K562 (cell line): ENCODE results near the gene DCDC2. TPM values are rescaled to one million over a fixed set of nuclear protein-coding genes. Genes with fewer than 3 reads are reported as not detected.
A peak's percentile ranks its signal among the peaks of the same experiment; 100 is the strongest.

Experiments
- ATAC-seq: fragments of 200-7000 bp; cut with Tn5 transposase; 3 replicates; pipeline ENCODE4 v1.9.1; 2020; ENCODE audit warnings: moderate library complexity
- BruUV-seq: library from RNA; stranded (reverse); fragments of 400-500 nt; replicated peaks from 2 replicates; lab custom pipeline; 2021; lab: Mats Ljungman, UMichigan
- CTCF ChIA-PET: fragments of 300-600 bp; formaldehyde crosslinking; extraction: SDS; loops from one replicate; lab custom pipeline; 2021; ENCODE audit warnings: low intra/inter-chr PET ratio; lab: Yijun Ruan, JAX
- POLR2A ChIA-PET: fragments of 300-600, 350-650 bp; sonication (Branson Sonifier 250); formaldehyde crosslinking; extraction: SDS; loops from one replicate; lab custom pipeline; 2021; ENCODE audit warnings: antibody characterized with exemption, inconsistent platforms; lab: Yijun Ruan, JAX
- DNase-seq, 4 experiments: peaks; one replicate each; pipeline versions ENCODE4 v3.0.0 to v3.0.0-alpha.2; 2011 to 2018; ENCODE audit warnings: low spot score in 3 of 4, mixed read lengths in 3 of 4; ENCODE audit errors: extremely low read depth in 1 of 4
- FAIRE-seq: peaks from 2 replicates; lab custom pipeline; 2011; peaks lifted over from hg19 to GRCh38; lab: Jason Lieb, UNC
- H2AFZ ChIP-seq: 2 replicates; pipeline ENCODE4 v1.6.0; 2011; ENCODE audit warnings: low read depth, low read length, control low read depth, inconsistent platforms
- H3K27ac ChIP-seq: fragments of 200-600 bp; 3 replicates; pipeline ENCODE4 v1.8.0; 2011; ENCODE audit warnings: low read depth, mild to moderate bottlenecking, control low read depth, inconsistent platforms, low read length, moderate library complexity, mixed read lengths; ENCODE audit errors: extremely low read depth
- H3K27me3 ChIP-seq, 2 experiments: fragments of 300-600 bp in 1 of 2; 2 replicates in 1 of 2; 3 replicates in 1 of 2; pipeline versions ENCODE4 v1.6.0 to v1.8.0; 2011; ENCODE audit warnings: inconsistent platforms in 2 of 2, low read length in 2 of 2, mild to moderate bottlenecking in 1 of 2, mixed read lengths in 1 of 2, moderate library complexity in 1 of 2; ENCODE audit not compliant: control insufficient read depth in 2 of 2, insufficient read depth in 2 of 2
- H3K36me3 ChIP-seq: fragments of 300-600 bp; 3 replicates; pipeline ENCODE4 v1.8.0; 2011; ENCODE audit warnings: mild to moderate bottlenecking, low read length, inconsistent platforms; ENCODE audit not compliant: control insufficient read depth, insufficient read depth
- H3K4me1 ChIP-seq, 2 experiments: fragments of 200-600 bp in 1 of 2; replicated peaks in 1 of 2; 2 replicates in 1 of 2; 3 replicates in 1 of 2; pipeline versions ENCODE4 v1.5.1 to v1.8.0; 2011; ENCODE audit warnings: inconsistent platforms in 2 of 2, low read length in 2 of 2, mild to moderate bottlenecking in 1 of 2, mixed read lengths in 1 of 2, moderate library complexity in 1 of 2; ENCODE audit not compliant: control insufficient read depth in 2 of 2, insufficient read depth in 2 of 2
- H3K4me2 ChIP-seq: 2 replicates; pipeline ENCODE4 v1.6.1; 2011; ENCODE audit warnings: low read length, control low read depth, inconsistent platforms, mixed read lengths; ENCODE audit not compliant: insufficient read depth
- H3K4me3 ChIP-seq: fragments of 200-600 bp; sonication (generic), shearing (Covaris generic); 2 replicates; pipeline ENCODE4 v1.5.1; 2016; ENCODE audit warnings: control low read depth, inconsistent platforms
- H3K79me2 ChIP-seq: fragments of 200-600 bp; 3 replicates; pipeline ENCODE4 v1.8.0; 2011; ENCODE audit warnings: low read length, inconsistent platforms; ENCODE audit not compliant: control insufficient read depth, insufficient read depth
- H3K9ac ChIP-seq, 2 experiments: 2 replicates each; pipeline versions ENCODE4 v1.6.0 to v1.6.1; 2011; ENCODE audit warnings: low read depth in 2 of 2, low read length in 2 of 2, control low read depth in 1 of 2, inconsistent platforms in 1 of 2, mild to moderate bottlenecking in 1 of 2, mixed read lengths in 1 of 2; ENCODE audit not compliant: insufficient read depth in 1 of 2
- H3K9me1 ChIP-seq: one replicate; pipeline ENCODE4 v1.6.0; 2011; ENCODE audit warnings: inconsistent platforms, mild to moderate bottlenecking, low read length, moderate library complexity; ENCODE audit not compliant: control insufficient read depth, insufficient read depth
- H3K9me3 ChIP-seq: replicated peaks from 2 replicates; pipeline ENCODE4 v1.5.1; 2011; ENCODE audit warnings: low read depth, low read length, inconsistent platforms; ENCODE audit not compliant: control insufficient read depth, insufficient read depth
- H4K20me1 ChIP-seq: replicated peaks from 2 replicates; pipeline ENCODE4 v1.6.1; 2011; ENCODE audit warnings: low read length, inconsistent platforms, mixed read lengths; ENCODE audit not compliant: control insufficient read depth, insufficient read depth
- ARHGAP35 ChIP-seq: fragments of 450-650 bp; IDR thresholded peaks from 2 replicates; pipeline ENCODE4 v1.6.1; 2018; ENCODE audit not compliant: partially characterized antibody
- BCOR ChIP-seq: fragments of 450-650 bp; IDR thresholded peaks from 2 replicates; pipeline ENCODE4 v1.6.1; 2016
- BRCA1 ChIP-seq, 2 experiments: fragments of 450-650 bp in 1 of 2; sonication (generic) in 1 of 2; formaldehyde crosslinking in 1 of 2; IDR thresholded peaks; 2 replicates each; pipeline versions ENCODE4 v1.5.0 to v1.6.1; 2017 to 2020; ENCODE audit warnings: mild to moderate bottlenecking in 1 of 2, missing genetic modification reagents in 1 of 2
- CBFA2T2 ChIP-seq: fragments of 450-650 bp; conservative IDR thresholded peaks from 2 replicates; pipeline ENCODE4 v1.6.1; 2017; ENCODE audit warnings: mild to moderate bottlenecking
- CBX3 ChIP-seq, 2 experiments: IDR thresholded peaks; 1 replicate in 1 of 2; 2 replicates in 1 of 2; pipeline ENCODE4 v1.6.1; 2012; ENCODE audit warnings: inconsistent platforms in 2 of 2, low read length in 2 of 2, borderline replicate concordance in 1 of 2, control low read depth in 1 of 2
- CTCF ChIP-seq, 3 experiments: IDR thresholded peaks in 2 of 3; conservative IDR thresholded peaks in 1 of 3; 2 replicates each; pipeline ENCODE4 v1.5.1; 2011 to 2012; ENCODE audit warnings: low read length in 3 of 3, mild to moderate bottlenecking in 3 of 3, control low read depth in 2 of 3, improper control_type of control experiment in 1 of 3, inconsistent platforms in 1 of 3, low read depth in 1 of 3, mixed read lengths in 1 of 3, moderate library complexity in 1 of 3; ENCODE audit not compliant: insufficient read depth in 2 of 3
- DPF2 ChIP-seq: fragments of 450-650 bp; IDR thresholded peaks from 2 replicates; pipeline ENCODE4 v1.6.1; 2016
- FOXJ2 ChIP-seq: fragments of 200-800 bp; sonication (Bioruptor generic); IDR thresholded peaks from 2 replicates; pipeline ENCODE4 v1.6.1; 2016; ENCODE audit warnings: missing genetic modification characterization, missing compliant biosample characterization
- GABPB1 ChIP-seq: sonication (generic); formaldehyde crosslinking; IDR thresholded peaks from 2 replicates; pipeline ENCODE4 v1.8.0; 2022; ENCODE audit warnings: mild to moderate bottlenecking, missing genetic modification reagents
- KLF1 ChIP-seq: fragments of 450-650 bp; IDR thresholded peaks from 2 replicates; pipeline ENCODE4 v1.6.1; 2016; ENCODE audit warnings: missing genetic modification characterization, missing compliant biosample characterization
- MCM7 ChIP-seq, 2 experiments: fragments of 450-650 bp; IDR thresholded peaks; 2 replicates each; pipeline ENCODE4 v1.6.1; 2016 to 2018
- PCBP1 ChIP-seq: fragments of 200-400 bp; formaldehyde crosslinking; IDR thresholded peaks from 2 replicates; pipeline ENCODE4 v1.6.1; 2018; ENCODE audit warnings: mild to moderate bottlenecking, low read depth, low read length; ENCODE audit not compliant: poor library complexity, severe bottlenecking
- PHF20 ChIP-seq: fragments of 450-650 bp; IDR thresholded peaks from 2 replicates; pipeline ENCODE4 v1.6.1; 2018; ENCODE audit not compliant: partially characterized antibody
- PHF21A ChIP-seq: fragments of 450-650 bp; IDR thresholded peaks from 2 replicates; pipeline ENCODE4 v1.6.1; 2017; ENCODE audit warnings: low read depth, borderline replicate concordance
- PPARD ChIP-seq: fragments of 250-450 bp; sonication (Bioruptor Pico); IDR thresholded peaks from 2 replicates; pipeline ENCODE4 v1.8.0; 2022; ENCODE audit warnings: inconsistent platforms, mild to moderate bottlenecking, moderate library complexity
- TFAP4 ChIP-seq: sonication (generic); formaldehyde crosslinking; IDR thresholded peaks from 2 replicates; pipeline ENCODE4 v1.8.0; 2022; ENCODE audit warnings: missing genetic modification reagents, mild to moderate bottlenecking, moderate library complexity, borderline replicate concordance
- U2AF2 ChIP-seq: fragments of 200-400 bp; formaldehyde crosslinking; optimal IDR thresholded peaks from 2 replicates; pipeline ENCODE3; 2017; ENCODE audit warnings: low read depth, mild to moderate bottlenecking, low read length
- USF2 ChIP-seq: sonication (generic); formaldehyde crosslinking; IDR thresholded peaks from 2 replicates; pipeline ENCODE4 v1.5.0; 2020; ENCODE audit warnings: missing genetic modification reagents
- XRCC4 ChIP-seq: IDR thresholded peaks from one replicate; pipeline ENCODE4 v1.6.1; 2011; ENCODE audit not compliant: insufficient read depth, insufficient read length; ENCODE audit errors: extremely low read depth
- ZNF263 ChIP-seq: sonication (generic); formaldehyde crosslinking; IDR thresholded peaks from 2 replicates; pipeline ENCODE4 v1.8.0; 2022; ENCODE audit warnings: mild to moderate bottlenecking, missing genetic modification reagents, borderline replicate concordance
- WGBS: fragments of 100-300 bp; shearing (Covaris generic); methylation state at CpG from one replicate; pipeline ENCODE4 v1.1.6; 2016; ENCODE audit warnings: low coverage, mixed read lengths; ENCODE audit not compliant: insufficient coverage; ENCODE audit errors: missing lambda C conversion rate; 5-methylcytosine and 5-hydroxymethylcytosine counted together
- in situ Hi-C: fragments of 300-500 bp; cut with MboI; formaldehyde crosslinking; loops from 4 replicates; pipeline ENCODE4 v1.15.0; 2018; ENCODE audit warnings: inconsistent platforms, mixed read lengths
- intact Hi-C: fragments of 100-400 bp; cut with micrococcal nuclease; formaldehyde crosslinking; loops from 2 replicates; pipeline ENCODE4 v1.14.2; 2022
- polyA plus RNA-seq, 8 experiments: library from polyadenylated mRNA; depleted of rRNA in 4 of 8; stranded (reverse) in 5 of 8; unstranded in 3 of 8; fragments of >200 nt; fragmentation: Nextera tagmentation in 2 of 8; fragmentation: Illumina TruSeq in 1 of 8; extraction: Ambion mirVana in 2 of 8; extraction: Trizol in 1 of 8; gene quantifications; 2 replicates each; pipeline versions ENCODE4 v1.2.1 to v1.2.3, GENCODE V29; 2011 to 2014; ENCODE audit warnings: inconsistent platforms in 1 of 8, missing spikeins in 1 of 8
- total RNA-seq, 7 experiments: library from RNA; depleted of rRNA in 6 of 7; stranded (reverse); fragments of >200 nt in 6 of 7; fragmentation: Illumina TruSeq in 2 of 7; extraction: Trizol in 2 of 7; gene quantifications; 2 replicates each; pipeline versions ENCODE4 v1.2.1 to v1.2.3, GENCODE V29; 2011 to 2021; ENCODE audit warnings: low replicate concordance in 1 of 7

DCDC2 gene
- total and polyA plus RNA-seq, 9 of the 15 experiments (the other 6 are each of a cell fraction or from before 2014, with no cell fraction given) = 0.04 TPM; not detected in 8

GRCh38 chr6:24359640-24360454, 2.0 kb upstream of the DCDC2 start:
- no peak for FAIRE-seq
- in situ Hi-C loops = no loop called here
- TF ChIP-seq PHF20 (no peak), PPARD (CRISPR knock-in tag) (no peak), USF2 (CRISPR knock-in tag) (peak; percentile 66), ZNF263 (CRISPR knock-in tag) (no peak), CBX3 (IDR thresholded peaks at IDR 0.05; ENCODE audit: borderline replicate concordance in 1 of 2, low read length in 2 of 2) (no peak), CBFA2T2 (no peak), PCBP1 (peak; percentile 58), GABPB1 (no peak), TFAP4 (0 out of 2 replicates have a peak, but pooled peaks have one; percentile 27), CTCF (IDR thresholded peaks at IDR 0.05 in 2 of 3, conservative IDR thresholded peaks at IDR 0.05 in 1 of 3; ENCODE audit: insufficient read depth in 2 of 3, low read depth in 1 of 3, low read length in 3 of 3) (peak; percentile 42 to 59 (median 51)), MCM7 (IDR thresholded peaks at IDR 0.05) (no peak), DPF2 (no peak), PHF21A (no peak), BRCA1 (IDR thresholded peaks at IDR 0.05) (no peak), BRCA1 (CRISPR knock-in tag; IDR thresholded peaks at IDR 0.05) (no peak), ARHGAP35 (no peak), XRCC4 (no peak), FOXJ2 (tag) (no peak), U2AF2 (no peak), KLF1 (no peak), BCOR (peak; percentile 47; the same call in 1 of the 2 replicates)

More at GRCh38 chr6:24359640-24360454, 2.0 kb upstream of the DCDC2 start:
- Histone ChIP-seq H4K20me1 (no peaks in the 10 kb centered on the region), H3K79me2 (no peaks in the 10 kb centered on the region), H3K9ac (0 out of 4 replicates have a peak overlapping the region, but pooled peaks of 1 of the 2 experiments have one; percentile 9), H2AFZ (peak overlapping the region; percentile 46; the same call in 1 of the 2 replicates), H3K4me3 (peak overlapping the region; percentile 32), H3K4me1 (peaks cover 0 to 14% of the 10 kb centered on the region in 2 experiments; a peak in 3 of 5 replicates), H3K9me3 (no peaks in the 10 kb centered on the region), H3K4me2 (peak overlapping the region; percentile 43; the same call in 1 of the 2 replicates), H3K36me3 (no peaks in the 10 kb centered on the region), H3K27ac (no peak overlapping the region), H3K27me3 (peaks cover 16 to 22% of the 10 kb centered on the region in 2 experiments; a peak in 4 of 5 replicates), H3K9me1 (peaks cover 3% of the 10 kb centered on the region)
- peak; percentile 43 to 57 (median 50) for DNase-seq
- ATAC-seq = peak; percentile 82
- intact Hi-C loops = no loop called here
- POLR2A ChIA-PET = no interaction called here
- BruUV-seq = no TSS peak
- WGBS = 58% methylated on average over 42 of the region's 55 CpGs
- CTCF ChIA-PET = no interaction called here
